CD4-positive, alpha-beta T cell treated with Interleukin-2 at 100 ng/mL for 4 hours (primary cell): ENCODE results near the gene CREBZF.
"Not testable (repeated sequence)": the region's sequence is repeated elsewhere in the genome, so short reads cannot be mapped to it uniquely, and the experiment has no call there.

Source experiments
- DNase-seq: peaks from one replicate; pipeline ENCODE4 v3.0.0-alpha.2; 2020; ENCODE audit warnings: low spot score

The CREBZF gene

GRCh38 chr11:85626496-85626895 lies 38.4 kb downstream of the CREBZF start:
- no peak for DNase-seq

GRCh38 chr11:85620256-85620655 lies 44.7 kb downstream of the CREBZF start:
- DNase-seq = no peak

GRCh38 chr11:85619499-85619898 lies 45.4 kb downstream of the CREBZF start:
- no peak for DNase-seq

GRCh38 chr11:85611643-85612042 lies 53.3 kb downstream of the CREBZF start:
- not testable (repeated sequence) for DNase-seq
